Gastrocnemius medialis (tissue), 4 donors: ENCODE data around the gene CARM1.

Experiments used
- CTCF ChIP-seq, 5 experiments: fragments of 450-650 bp in 3 of 5; fragments of 200-600 bp in 2 of 5; sonication (generic) in 2 of 5; IDR thresholded peaks in 4 of 5; conservative IDR thresholded peaks in 1 of 5; 1 replicate in 4 of 5; 2 replicates in 1 of 5; pipeline ENCODE4 v1.5.1; 2016 to 2019; ENCODE audit warnings: antibody characterized with exemption in 5 of 5, mild to moderate bottlenecking in 3 of 5, moderate library complexity in 3 of 5
- POLR2A ChIP-seq, 2 donors: fragments of 450-650 bp; IDR thresholded peaks; one replicate each; pipeline ENCODE4 v1.6.1; 2017; ENCODE audit warnings: antibody characterized with exemption in 2 of 2, mild to moderate bottlenecking in 2 of 2, moderate library complexity in 2 of 2

- TF ChIP-seq CTCF (IDR thresholded peaks at IDR 0.05 in 4 of 5, conservative IDR thresholded peaks at IDR 0.05 in 1 of 5) (no peak), POLR2A (IDR thresholded peaks at IDR 0.05) (no peak)
Observed at GRCh38 chr19:10870501-10870954, 825 bp upstream of the CARM1 start.
